ENCODE data around the gene LRIT2.
"Not testable (repeated sequence)": the region's sequence is repeated elsewhere in the genome, so short reads cannot be mapped to it uniquely, and the experiment has no call there.

LRIT2 gene

DNA sequence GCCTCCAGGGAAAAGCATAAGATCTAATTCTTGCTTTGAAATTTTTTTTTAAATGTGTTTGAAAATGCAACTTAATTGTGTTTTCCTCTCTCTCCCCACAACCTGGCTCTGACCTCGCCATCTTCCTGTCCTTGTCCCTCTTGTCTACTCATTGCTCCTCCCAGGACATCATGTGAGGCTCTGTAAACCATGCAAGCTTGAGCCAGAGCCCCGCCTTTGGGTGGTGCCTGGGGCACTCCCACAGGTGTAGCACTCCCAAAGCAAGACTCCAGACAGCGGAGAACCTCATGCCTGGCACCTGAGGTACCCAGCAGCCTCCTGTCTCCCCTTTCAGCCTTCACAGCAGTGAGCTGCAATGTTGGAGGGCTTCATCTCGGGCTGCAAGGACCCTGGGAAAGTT, 40.8 kb downstream of the LRIT2 start:
- DNase-seq (ENCODE audit: low read depth in 2 of 2) = no peak

DNA sequence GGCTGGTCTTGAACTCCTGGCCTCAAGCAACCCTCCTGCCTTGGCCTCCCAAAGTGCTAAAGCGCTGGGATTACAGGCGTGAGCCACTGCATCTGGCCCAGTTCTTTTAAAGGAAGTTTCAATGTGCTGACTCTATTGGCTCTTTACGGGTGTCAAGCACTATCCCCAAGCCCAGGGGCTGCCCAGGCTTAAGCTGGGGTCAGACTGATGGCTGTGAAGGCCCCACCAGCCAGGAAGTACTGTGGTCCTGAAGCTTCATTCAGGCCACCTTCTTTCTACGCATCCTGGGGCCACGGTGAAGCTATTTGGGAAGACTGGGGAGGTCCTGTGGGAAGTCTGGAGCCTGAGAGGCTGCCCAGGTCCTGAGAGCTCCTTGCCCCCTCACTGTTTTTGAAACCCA, 43.7 kb downstream of the LRIT2 start:
- no peak for DNase-seq (ENCODE audit: low read depth in 2 of 2)

DNA sequence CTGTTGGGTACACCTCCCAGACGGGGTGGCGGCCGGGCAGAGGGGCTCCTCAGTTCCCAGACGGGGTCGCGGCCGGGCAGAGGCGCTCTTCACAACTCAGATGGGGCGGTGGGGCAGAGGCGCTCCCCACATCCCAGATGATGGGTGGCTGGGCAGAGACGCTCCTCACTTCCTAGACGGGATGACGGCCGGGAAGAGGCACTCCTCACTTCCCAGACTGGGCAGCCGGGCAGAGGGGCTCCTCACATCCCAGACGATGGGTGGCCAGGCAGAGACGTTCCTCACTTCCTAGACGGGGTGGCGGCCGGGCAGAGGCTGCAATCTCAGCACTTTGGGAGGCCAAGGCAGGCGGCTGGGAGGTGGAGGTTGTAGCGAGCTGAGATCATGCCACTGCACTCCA, 45.0 kb downstream of the LRIT2 start:
- DNase-seq (ENCODE audit: low read depth in 2 of 2) = not testable (repeated sequence)

DNA sequence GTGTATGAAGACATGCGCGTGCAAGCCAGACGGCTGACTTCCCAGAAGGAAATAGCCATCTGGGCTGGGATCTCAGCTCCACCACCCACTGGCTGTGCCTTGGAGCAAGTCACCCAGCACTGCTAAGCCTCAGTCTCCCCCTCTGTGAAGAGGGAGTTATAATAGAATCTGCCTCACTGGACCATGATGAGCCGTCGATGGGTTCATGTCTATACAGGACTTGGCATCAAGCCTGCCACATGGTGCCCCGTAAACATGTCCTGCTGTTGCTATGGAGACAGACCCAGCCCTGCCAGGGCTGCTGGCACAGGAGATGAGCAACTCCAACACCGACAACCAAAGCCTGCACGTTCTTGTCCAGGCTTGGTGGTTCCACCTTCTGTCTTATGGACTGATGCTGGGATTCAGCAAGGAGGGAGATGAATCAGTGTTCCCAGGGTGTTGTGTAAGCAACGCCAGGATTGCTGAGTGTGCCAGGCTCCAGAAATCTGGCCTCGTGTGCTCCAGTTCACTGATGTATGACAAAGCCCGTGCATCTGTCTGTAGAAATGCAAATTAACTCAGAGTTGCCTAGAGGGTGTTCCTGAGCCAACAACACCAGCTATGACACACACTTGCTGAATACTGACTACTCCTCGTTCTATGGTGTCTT, 46.2 kb downstream of the LRIT2 start:
- DNase-seq (ENCODE audit: low read depth in 2 of 2) = no peak

DNA sequence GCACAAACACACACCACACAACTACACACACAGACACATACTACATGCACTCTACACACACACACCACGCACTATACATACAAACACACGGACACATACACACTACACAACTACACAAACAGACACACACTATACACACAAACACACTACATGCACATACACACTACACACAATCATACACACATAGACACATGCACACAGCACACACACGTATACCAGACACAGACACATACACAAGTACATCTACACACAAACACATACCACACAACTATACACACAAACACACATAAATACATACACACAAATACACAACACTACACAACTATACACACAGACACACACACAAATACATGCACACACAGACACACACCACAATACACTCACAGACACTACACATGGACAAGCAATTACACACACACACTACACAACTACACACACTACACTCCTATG, 47.2 kb downstream of the LRIT2 start:
- no peak for DNase-seq (ENCODE audit: low read depth in 2 of 2)

DNA sequence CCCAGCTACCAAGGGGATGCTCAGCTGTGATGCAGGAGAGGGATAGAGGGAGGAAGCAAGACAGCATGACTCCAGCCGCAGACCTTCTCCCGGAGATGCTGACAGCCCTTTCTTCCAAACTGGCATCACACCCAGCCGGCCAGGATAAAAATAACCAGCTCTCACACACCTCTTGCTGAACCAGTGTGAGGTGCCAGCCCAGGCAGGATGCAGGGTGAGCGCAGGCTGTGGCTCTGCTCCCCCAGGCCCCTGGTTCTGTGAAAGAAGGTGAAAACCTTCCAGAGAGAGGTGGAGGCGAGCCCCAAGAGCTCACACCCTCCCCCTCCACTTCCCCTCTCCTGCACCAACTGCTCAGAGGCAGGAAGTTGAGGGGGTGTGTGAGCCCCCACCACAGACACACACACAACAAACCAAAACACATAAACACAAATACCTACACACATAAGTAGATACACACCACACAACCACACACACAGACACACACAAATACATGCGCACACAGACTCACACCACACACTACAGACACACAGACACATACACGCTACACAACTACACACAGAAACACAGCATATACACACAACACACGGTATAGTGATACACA, 47.7 kb downstream of the LRIT2 start:
- DNase-seq (ENCODE audit: low read depth in 2 of 2) = peak in 1 of 2 donors; percentile 7

DNA sequence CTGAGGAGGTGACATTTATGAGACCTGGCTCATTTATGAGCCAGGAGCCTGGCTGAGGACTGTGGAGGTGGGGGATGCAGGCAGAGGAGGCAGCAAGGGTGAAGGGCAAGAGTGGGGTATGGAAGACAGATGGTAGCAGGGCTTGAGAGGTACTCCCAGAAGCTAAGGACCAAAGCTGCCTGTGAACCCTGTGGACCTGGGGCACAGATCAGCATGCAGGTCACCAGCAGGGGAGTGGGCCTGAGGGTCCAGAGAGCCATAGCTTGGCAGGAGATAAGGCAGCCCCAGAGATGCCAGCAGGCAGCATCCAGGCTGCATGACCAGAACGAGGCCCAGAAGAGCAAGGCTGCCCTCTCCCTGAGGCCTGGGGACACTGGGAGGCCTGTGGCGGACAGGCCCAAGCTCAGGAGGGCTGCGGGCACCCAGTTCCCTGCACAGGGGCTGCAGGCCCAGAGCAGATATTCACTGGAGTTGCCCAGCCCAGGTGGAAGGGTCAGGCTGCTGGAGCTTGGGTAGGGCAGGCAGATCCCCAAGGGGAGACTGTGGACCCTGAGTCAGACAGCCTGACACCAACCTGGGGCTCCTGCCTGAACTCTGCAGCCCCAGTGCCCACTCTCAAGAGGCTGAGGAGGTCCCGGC, 48.4 kb downstream of the LRIT2 start:
- DNase-seq (ENCODE audit: low read depth in 2 of 2) = no peak

DNA sequence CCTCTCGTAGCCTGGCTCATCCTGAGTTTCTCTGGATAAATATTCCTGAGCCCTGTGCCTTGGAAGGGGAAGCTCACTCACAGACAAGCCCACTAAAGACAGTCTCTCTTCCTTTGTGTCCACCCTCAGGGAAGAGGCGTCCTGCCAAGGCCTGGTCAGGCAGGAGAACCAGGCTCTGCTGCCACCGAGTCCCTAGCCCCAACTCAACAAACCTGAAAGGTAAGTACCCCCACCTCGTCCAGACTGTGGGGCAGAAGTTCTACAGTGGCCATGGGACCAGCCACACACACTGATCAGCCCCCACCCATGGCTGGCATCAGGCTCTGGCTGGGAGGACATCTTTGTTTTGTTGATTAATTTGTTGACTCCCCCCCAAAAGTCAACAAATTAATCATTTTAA, 49.0 kb downstream of the LRIT2 start:
- no peak for DNase-seq (ENCODE audit: low read depth in 2 of 2)

DNA sequence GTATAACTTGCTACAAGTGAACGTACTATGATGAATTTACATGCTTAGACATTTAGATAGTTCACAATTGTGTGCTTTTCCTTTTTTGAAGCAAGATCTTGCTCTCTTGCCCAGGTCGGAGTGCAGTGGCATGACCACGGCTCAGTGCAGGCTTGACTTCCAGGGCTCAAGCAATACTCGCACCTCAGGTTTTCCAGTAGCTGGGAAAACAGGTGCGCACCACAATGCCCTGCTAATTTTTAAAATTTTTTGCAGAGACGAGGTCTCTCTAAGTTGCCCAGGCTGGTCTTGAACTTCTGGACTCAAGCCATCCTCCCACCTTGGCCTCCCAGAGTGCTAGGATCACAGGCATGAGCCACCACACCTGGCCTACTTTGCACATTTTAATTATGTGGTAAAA, 49.9 kb downstream of the LRIT2 start:
- no peak for DNase-seq (ENCODE audit: low read depth in 2 of 2)

DNA sequence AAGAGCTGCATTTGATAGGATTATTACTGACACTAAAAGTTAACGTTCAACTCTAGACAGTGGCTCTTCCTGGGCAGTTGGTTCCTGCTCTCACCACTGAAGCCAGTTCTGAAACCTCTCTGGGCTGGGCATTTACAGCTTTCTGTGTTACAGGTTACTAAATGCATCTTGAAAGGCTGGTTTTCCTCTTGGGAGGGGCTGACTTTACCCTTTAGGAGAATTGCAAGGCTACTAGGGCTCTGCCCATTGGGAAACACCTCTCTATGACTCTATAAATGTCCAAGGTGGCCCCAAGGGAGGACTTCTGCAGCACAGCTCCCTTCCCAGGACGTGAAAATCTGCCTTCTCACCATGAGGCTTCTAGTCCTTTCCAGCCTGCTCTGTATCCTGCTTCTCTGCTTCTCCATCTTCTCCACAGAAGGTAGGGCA, 51.8 kb downstream of the LRIT2 start, which contains the start of gene GPR15LG:
Gene GPR15LG, plus strand, starts transcription at position 301 of the 429 bp plus-strand sequence. Its CDS starts 51 bp downstream, at position 352.
- no peak for DNase-seq (ENCODE audit: low read depth in 2 of 2)

DNA sequence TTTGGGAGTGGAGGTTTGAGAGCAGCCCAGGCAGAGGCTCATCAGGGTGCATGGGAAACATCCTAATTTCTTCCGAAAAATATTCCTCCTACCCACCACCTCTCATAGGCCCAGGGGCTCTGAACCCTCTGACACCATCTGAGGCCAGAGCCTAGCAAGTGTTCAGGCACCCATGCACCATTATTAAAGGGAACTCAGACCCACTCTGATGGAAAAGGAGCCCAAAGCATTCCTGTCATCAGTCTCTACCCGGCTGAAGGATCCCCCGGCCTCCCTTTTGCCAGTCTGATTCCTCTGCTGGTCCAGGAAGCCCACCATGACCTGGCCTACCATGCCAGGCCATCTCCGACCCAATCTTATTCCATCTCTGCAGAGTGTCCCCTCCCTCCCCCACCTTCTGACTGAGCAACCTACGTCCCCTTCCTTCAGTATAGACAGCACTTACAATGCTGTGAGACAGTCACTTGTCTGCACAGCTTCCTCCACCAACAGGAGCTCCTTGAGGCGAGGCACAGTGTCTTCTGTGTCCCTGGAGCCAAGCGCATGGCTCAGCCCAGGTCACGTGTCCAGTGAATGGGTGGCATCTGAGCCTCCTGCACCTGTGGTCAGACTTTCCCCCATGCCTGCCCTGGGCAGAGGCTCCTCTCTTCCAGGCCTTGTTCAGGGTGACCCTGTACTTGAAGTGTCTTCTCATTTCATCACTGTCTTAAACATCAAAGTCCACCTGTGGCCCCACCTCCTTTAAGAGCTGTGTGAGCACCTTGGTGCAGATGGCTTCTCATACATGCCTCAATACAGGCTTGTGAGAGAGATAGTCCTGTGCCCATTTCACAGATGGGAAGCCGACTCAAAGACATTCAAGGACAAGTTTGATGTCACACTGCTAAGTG, 52.6 kb downstream of the LRIT2 start:
- no peak for DNase-seq (ENCODE audit: low read depth in 2 of 2)

DNA sequence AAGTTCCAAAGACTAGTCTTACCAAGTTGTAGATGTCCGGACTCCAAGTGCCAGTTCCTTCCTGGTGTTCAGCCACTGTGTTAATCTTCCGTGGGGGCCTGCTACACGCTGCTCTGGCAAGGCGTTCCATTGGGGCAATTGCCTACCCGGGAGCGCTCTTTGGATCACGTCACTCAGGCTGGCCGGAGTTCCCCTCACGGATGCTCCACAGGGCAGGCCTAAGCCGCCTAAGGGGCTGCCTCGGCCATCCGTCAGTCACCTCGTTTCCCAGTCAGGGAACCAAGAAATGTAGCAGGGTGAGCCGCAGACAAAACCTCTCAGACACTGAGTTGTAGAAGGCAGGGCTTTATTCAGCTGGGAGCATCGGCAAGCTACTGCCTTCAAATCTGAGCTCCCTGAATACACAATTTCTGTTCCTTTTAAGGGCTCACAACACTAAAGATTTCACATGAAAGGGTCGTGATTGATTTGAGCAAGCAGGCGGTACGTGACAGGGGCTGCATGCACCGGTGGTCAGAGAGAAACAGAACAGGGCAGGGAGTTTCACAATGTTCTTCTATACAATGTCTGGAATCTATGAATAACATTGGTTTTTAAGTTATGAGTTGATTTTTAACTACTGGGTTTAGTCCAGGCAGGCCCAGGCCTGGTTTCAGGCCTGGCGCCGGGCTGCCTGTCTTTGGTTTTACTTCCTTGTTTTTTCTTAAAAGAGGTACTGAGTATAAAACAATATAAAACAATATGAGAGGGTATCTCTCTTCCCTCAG, 53.5 kb downstream of the LRIT2 start:
- DNase-seq (ENCODE audit: low read depth in 2 of 2) = not testable (repeated sequence)

DNA sequence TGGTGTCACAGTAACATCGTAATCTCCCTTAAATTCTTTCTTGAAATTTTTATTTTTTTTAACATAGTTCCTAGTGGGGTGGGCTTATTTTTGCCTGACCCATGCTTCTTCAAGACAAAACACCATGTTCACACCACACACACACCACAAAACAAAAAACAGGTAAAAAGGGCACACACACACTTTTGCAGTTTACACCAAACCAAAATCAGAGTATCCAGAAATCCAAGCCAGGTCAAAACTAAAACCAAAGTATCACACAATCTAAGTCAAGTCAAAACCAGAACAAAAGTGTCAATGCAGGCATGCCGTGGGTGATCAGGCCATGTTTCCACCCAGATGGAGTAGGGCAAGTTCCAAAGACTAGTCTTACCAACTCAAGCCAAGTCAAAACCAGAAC, 54.1 kb downstream of the LRIT2 start:
- DNase-seq (ENCODE audit: low read depth in 2 of 2) = not testable (repeated sequence)

Data from stimulated activated CD8-positive, alpha-beta memory T cell treated with anti-CD3 and anti-CD28 coated beads, Interleukin-2, amount 100 ng/mL, for 48 hours (primary cell).